Activated CD8-positive, alpha-beta T cell treated with anti-CD3 and anti-CD28 coated beads, Interleukin-2, amount 10 ng/mL, durations not matched to agents 7 days and 5 days (primary cell): Measurements from ENCODE around the gene BEAN1. TPM values are rescaled to one million over a fixed set of nuclear protein-coding genes. Genes with fewer than 3 reads are reported as not detected.

Source experiments
- ATAC-seq: fragments of 150-1000 bp; cut with Tn5 transposase; one replicate; pipeline ENCODE4 v1.10.0; 2021; ENCODE audit warnings: moderate library complexity
- CTCF ChIA-PET: fragments of 350-600 bp; sonication (Branson Sonifier 250); formaldehyde crosslinking; loops from one replicate; lab custom pipeline; 2021; ENCODE audit warnings: antibody characterized with exemption; lab: Charles Lee
- POLR2A ChIA-PET: fragments of 350-600 bp; sonication (Branson Sonifier 250); formaldehyde crosslinking; loops from one replicate; lab custom pipeline; 2021; ENCODE audit warnings: antibody characterized with exemption; lab: Charles Lee
- DNase-seq: peaks from one replicate; pipeline ENCODE4 v3.0.0-alpha.2; 2020
- H3K27ac Mint-ChIP-seq: one replicate; pipeline ENCODE4 v1.8.0; 2021; ENCODE audit warnings: mild to moderate bottlenecking, mixed read lengths
- H3K27me3 Mint-ChIP-seq: one replicate; pipeline ENCODE4 v1.8.0; 2021; ENCODE audit warnings: low read depth, mixed read lengths
- H3K36me3 Mint-ChIP-seq: one replicate; pipeline ENCODE4 v1.8.0; 2021; ENCODE audit warnings: low read depth, mixed read lengths
- H3K4me1 Mint-ChIP-seq: one replicate; pipeline ENCODE4 v1.8.0; 2021; ENCODE audit warnings: low read depth, mixed read lengths
- H3K4me3 Mint-ChIP-seq: one replicate; pipeline ENCODE4 v1.8.0; 2021; ENCODE audit warnings: mild to moderate bottlenecking, mixed read lengths
- H3K9me3 Mint-ChIP-seq: one replicate; pipeline ENCODE4 v1.8.0; 2022; ENCODE audit warnings: mixed read lengths; ENCODE audit not compliant: insufficient read depth
- total RNA-seq, 2 experiments: library from RNA; stranded (reverse); gene quantifications; one replicate each; pipeline ENCODE4 v1.2.3, GENCODE V29; 2021

The BEAN1 gene
- total RNA-seq, 2 experiments from 2014 or later = not detected

- no peaks in the 10 kb centered on the region for H3K27me3 Mint-ChIP-seq
- H3K36me3 Mint-ChIP-seq = no peaks in the 10 kb centered on the region
- CTCF ChIA-PET = interaction anchor here (0.6 to 12.2 kb wide), 6 partner anchors 30 to 122 kb away, joined by 3 to 195 read pairs (median 8); no protein-coding TSS in a partner anchor
- H3K9me3 Mint-ChIP-seq = no peaks in the 10 kb centered on the region
- POLR2A ChIA-PET = no interaction called here
- H3K4me1 Mint-ChIP-seq = peaks cover 29% of the 10 kb centered on the region
- DNase-seq (no peak), ATAC-seq (no peak)
- no peak overlapping the region for H3K4me3 Mint-ChIP-seq
- H3K27ac Mint-ChIP-seq = peak overlapping the region; percentile 35
Measured at GRCh38 chr16:66485376-66485775, 58.3 kb downstream of the BEAN1 start.

GRCh38 chr16:66486199-66486772 lies 59.2 kb downstream of the BEAN1 start:
- ChIA-PET POLR2A (no interaction called here), CTCF (interaction anchor here (1.1 to 4.6 kb wide), 4 partner anchors 36 to 129 kb away, joined by 4 to 16 read pairs (median 7); no protein-coding TSS in a partner anchor)
- no peak for DNase-seq
- Mint-ChIP-seq H3K9me3 (no peaks in the 10 kb centered on the region), H3K27me3 (no peaks in the 10 kb centered on the region), H3K36me3 (no peaks in the 10 kb centered on the region), H3K27ac (no peak overlapping the region), H3K4me1 (peaks cover 36% of the 10 kb centered on the region), H3K4me3 (no peak overlapping the region)
- ATAC-seq = no peak

DNA sequence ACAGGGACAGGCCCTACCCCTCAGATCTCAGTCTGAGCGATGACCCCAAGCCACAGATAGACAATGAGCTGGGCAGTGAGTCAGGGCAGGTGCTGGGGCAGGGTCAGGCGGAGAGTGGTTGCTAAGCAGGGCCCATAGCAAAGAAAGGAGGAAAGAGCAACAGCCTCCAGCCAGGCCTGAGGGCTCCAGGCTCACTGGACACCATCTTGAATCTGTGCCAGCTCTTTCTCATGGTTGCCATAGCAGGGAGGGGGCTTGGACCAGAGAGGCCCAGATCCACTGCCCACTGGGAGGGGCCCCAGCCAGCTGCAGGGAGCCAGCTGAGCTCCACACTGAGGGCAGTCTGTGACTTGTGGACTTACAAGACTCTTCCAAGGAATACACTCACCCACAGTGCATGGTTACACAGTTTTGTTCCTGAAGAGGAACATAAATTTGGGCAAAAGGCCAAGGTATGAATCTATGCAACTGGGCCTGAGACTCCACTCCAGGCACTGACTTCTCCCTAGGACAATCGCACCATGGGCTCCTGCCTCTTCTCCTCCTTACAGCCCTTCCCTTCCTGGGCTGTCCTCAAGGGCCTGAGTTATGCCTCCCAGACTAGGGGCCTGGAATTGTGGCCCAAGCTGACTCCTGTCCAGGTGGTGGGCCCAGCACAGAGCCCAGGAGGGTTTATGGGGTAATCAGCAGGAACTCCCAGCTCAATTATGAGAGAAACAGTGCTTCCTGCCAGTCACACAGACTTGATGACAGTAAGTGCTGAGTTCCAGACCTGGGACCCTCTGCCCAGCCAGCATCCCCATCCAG lies 59.9 kb downstream of the BEAN1 start:
- no peak for ATAC-seq

GRCh38 chr16:66487580-66488275 lies 60.6 kb downstream of the BEAN1 start:
- Mint-ChIP-seq H3K9me3 (no peaks in the 10 kb centered on the region), H3K4me1 (peaks cover 36% of the 10 kb centered on the region), H3K27me3 (no peaks in the 10 kb centered on the region), H3K4me3 (no peak overlapping the region), H3K36me3 (no peaks in the 10 kb centered on the region), H3K27ac (peak overlapping the region; percentile 45)
- ChIA-PET POLR2A (interaction anchor here (0.8 kb wide), 1 partner anchor 70 kb away, joined by 3 read pairs; no protein-coding TSS in a partner anchor), CTCF (interaction anchor here (1.1 to 1.4 kb wide), 7 partner anchors 11 to 130 kb away, joined by 4 to 9 read pairs (median 5); no protein-coding TSS in a partner anchor)
- ATAC-seq (no peak), DNase-seq (peak; percentile 18)

More for the DNA sequence above, 59.9 kb downstream of the BEAN1 start:
- Mint-ChIP-seq H3K27ac (no peak overlapping the region), H3K27me3 (no peaks in the 10 kb centered on the region), H3K4me1 (peaks cover 36% of the 10 kb centered on the region), H3K4me3 (no peak overlapping the region), H3K36me3 (no peaks in the 10 kb centered on the region), H3K9me3 (no peaks in the 10 kb centered on the region)
- peak; percentile 21 for DNase-seq
- ChIA-PET CTCF (interaction anchor here (1.1 to 1.5 kb wide), 5 partner anchors 10 to 130 kb away, joined by 4 to 8 read pairs (median 7); no protein-coding TSS in a partner anchor), POLR2A (interaction anchor here (0.8 kb wide), 1 partner anchor 71 kb away, joined by 3 read pairs; no protein-coding TSS in a partner anchor)

DNA sequence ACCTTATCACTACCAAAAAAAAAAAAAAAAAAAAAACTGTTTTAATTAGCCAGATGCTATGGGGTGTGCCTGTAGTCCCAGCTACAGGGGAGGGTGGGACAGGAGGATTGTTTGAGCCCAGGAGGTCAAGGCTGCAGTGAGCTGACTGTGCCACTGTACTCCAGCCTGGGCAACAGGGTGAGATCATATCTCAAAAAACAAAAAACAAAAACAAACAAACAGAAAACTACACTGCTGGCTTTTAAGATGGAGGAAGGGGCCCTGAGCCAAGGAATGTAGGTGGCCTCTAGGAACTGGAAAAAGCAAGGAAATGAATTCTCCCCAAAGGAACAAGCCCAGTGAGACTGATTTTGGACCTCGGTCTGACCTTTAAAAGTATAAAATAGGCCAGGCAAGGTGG lies 61.4 kb downstream of the BEAN1 start:
- CTCF ChIA-PET = interaction anchor here (1.2 to 1.4 kb wide), 3 partner anchors 82 to 101 kb away, joined by 4 to 9 read pairs (median 5); no protein-coding TSS in a partner anchor
- no peaks in the 10 kb centered on the region for H3K36me3 Mint-ChIP-seq
- H3K4me3 Mint-ChIP-seq = no peak overlapping the region
- no peak overlapping the region for H3K27ac Mint-ChIP-seq
- H3K4me1 Mint-ChIP-seq = peaks cover 29% of the 10 kb centered on the region
- H3K27me3 Mint-ChIP-seq = no peaks in the 10 kb centered on the region
- H3K9me3 Mint-ChIP-seq = no peaks in the 10 kb centered on the region
- POLR2A ChIA-PET = no interaction called here
- ATAC-seq (no peak), DNase-seq (peak; percentile 18)

DNA sequence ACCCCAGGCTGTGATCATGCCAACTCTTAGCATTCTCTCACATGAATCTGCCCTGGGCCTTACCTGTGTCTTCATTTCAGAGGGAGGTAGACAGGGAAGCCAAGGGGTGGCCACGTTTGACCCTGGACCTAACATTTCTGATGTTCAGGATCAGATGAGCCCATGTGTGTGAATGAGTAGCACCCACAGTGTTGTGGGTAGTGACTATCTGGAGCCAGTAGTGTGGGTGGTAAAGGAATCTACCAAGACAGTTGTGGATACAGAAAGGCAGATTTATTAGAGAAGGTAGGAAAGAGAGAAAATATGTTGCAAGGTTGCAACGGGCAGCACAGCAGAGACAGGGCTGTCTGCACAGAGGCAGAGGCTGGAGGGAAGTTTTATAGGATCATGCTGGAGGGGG lies 62.3 kb downstream of the BEAN1 start:
- H3K27ac Mint-ChIP-seq = no peak overlapping the region

GRCh38 chr16:66489818-66490217 lies 62.7 kb downstream of the BEAN1 start:
- Mint-ChIP-seq H3K4me1 (peaks cover 17% of the 10 kb centered on the region), H3K36me3 (no peaks in the 10 kb centered on the region), H3K27ac (no peak overlapping the region), H3K27me3 (no peaks in the 10 kb centered on the region), H3K9me3 (no peaks in the 10 kb centered on the region), H3K4me3 (no peak overlapping the region)
- peak; percentile 46 for ATAC-seq
- DNase-seq = no peak
- ChIA-PET POLR2A (no interaction called here), CTCF (no interaction called here)

More for the DNA sequence above, 62.3 kb downstream of the BEAN1 start:
- no peaks in the 10 kb centered on the region for H3K9me3 Mint-ChIP-seq
- no peaks in the 10 kb centered on the region for H3K36me3 Mint-ChIP-seq
- H3K4me1 Mint-ChIP-seq = peaks cover 20% of the 10 kb centered on the region
- no peak overlapping the region for H3K4me3 Mint-ChIP-seq
- no peak for DNase-seq
- H3K27me3 Mint-ChIP-seq = no peaks in the 10 kb centered on the region
- ATAC-seq = peak; percentile 34
- ChIA-PET CTCF (interaction anchor here (1.2 kb wide), 1 partner anchor 100 kb away, joined by 5 read pairs; no protein-coding TSS in a partner anchor), POLR2A (no interaction called here)

GRCh38 chr16:66490774-66491715 lies 64.0 kb downstream of the BEAN1 start:
- no peak overlapping the region for H3K4me3 Mint-ChIP-seq
- CTCF ChIA-PET = interaction anchor here (1.2 to 3.1 kb wide), 4 partner anchors 20 to 98 kb away, joined by 3 to 9 read pairs (median 4); no protein-coding TSS in a partner anchor
- H3K9me3 Mint-ChIP-seq = no peaks in the 10 kb centered on the region
- peak; percentile 14 for ATAC-seq
- POLR2A ChIA-PET = no interaction called here
- H3K27me3 Mint-ChIP-seq = no peaks in the 10 kb centered on the region
- peaks cover 7% of the 10 kb centered on the region for H3K4me1 Mint-ChIP-seq
- no peak for DNase-seq
- no peaks in the 10 kb centered on the region for H3K36me3 Mint-ChIP-seq
- H3K27ac Mint-ChIP-seq = peak overlapping the region; percentile 56

- peaks cover 7% of the 10 kb centered on the region for H3K4me1 Mint-ChIP-seq
- H3K27me3 Mint-ChIP-seq = no peaks in the 10 kb centered on the region
- POLR2A ChIA-PET = no interaction called here
- H3K27ac Mint-ChIP-seq = no peak overlapping the region
- H3K4me3 Mint-ChIP-seq = no peak overlapping the region
- CTCF ChIA-PET = interaction anchor here (1.1 to 3.1 kb wide), 5 partner anchors 9 to 98 kb away, joined by 3 to 9 read pairs (median 4); no protein-coding TSS in a partner anchor
- ATAC-seq (no peak), DNase-seq (no peak)
- no peaks in the 10 kb centered on the region for H3K9me3 Mint-ChIP-seq
- no peaks in the 10 kb centered on the region for H3K36me3 Mint-ChIP-seq
Measured at GRCh38 chr16:66491716-66492064, 64.6 kb downstream of the BEAN1 start.

DNA sequence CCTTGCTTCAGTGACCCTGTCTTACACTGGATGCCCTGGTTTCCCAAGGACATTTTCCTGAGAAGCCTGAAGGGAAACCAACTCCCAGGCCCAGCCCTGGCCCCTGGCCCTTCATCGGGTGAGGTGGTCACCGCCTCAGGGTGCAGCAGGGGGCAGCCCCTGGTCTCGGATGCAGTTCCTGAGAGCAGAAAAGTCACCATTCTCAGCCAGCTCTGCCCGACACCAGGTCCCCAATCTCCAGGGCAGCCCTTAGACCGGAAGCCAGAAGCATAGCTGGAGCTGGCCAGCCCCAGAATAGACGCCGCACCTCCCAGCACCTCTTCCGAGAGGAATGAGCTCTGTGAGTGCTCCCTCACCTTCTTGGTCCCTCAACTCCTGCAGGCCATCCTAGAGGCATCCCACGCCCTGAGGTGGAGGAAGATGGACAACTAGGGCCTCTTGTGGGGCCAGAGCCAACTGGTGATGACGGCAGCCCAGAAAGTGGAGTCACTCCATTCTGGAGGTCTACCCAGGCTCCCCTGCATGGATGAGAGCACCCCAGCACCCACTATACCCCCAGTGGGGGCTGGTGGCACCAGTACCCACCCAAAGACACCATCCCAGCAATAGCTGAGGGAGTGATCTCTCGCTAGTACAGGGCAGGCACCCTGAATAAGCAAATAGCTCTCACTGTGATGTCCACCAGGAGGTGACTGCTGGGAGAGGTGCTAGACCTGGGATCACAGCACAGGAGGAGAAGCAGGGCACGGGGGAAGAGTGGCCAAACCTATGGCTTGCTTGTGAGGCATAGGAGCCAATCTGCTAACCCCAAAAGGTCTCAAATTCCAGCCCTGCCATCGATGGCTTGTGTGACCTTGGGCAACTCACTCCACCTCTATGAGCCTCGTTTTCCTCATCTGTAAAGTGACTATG lies 66.7 kb downstream of the BEAN1 start:
- no peaks in the 10 kb centered on the region for H3K36me3 Mint-ChIP-seq
- H3K4me1 Mint-ChIP-seq = peaks cover 7% of the 10 kb centered on the region
- H3K4me3 Mint-ChIP-seq = no peak overlapping the region
- H3K27ac Mint-ChIP-seq = no peak overlapping the region
- peaks cover 7% of the 10 kb centered on the region for H3K27me3 Mint-ChIP-seq
- no peak for DNase-seq
- no peaks in the 10 kb centered on the region for H3K9me3 Mint-ChIP-seq
- ChIA-PET CTCF (interaction anchor here (0.8 to 3.1 kb wide), 2 partner anchors 96 kb away, joined by 3 to 9 read pairs; no protein-coding TSS in a partner anchor), POLR2A (interaction anchor here (1.2 kb wide), 1 partner anchor 58 kb away, joined by 3 read pairs; the partner anchor contains the start of gene CKLF)
- no peak for ATAC-seq
